WTC11 (cell line): ENCODE data around the gene MTUS2. TPM values are rescaled to one million over a fixed set of nuclear protein-coding genes. Genes with fewer than 3 reads are reported as not detected.

Experiments
- ATAC-seq: fragments of 200-7000 bp; cut with Tn5 transposase; 2 replicates; pipeline ENCODE4 v1.10.0; 2021; ENCODE audit warnings: mild to moderate bottlenecking, moderate library complexity
- CTCF ChIA-PET: fragments of 300-600 bp; sonication (Branson Sonifier 250); formaldehyde crosslinking; loops from one replicate; lab custom pipeline; 2021; ENCODE audit warnings: antibody characterized with exemption; lab: Charles Lee
- POLR2A ChIA-PET: fragments of 350-600 bp; sonication (Branson Sonifier 250); formaldehyde crosslinking; loops from one replicate; lab custom pipeline; 2021; ENCODE audit warnings: antibody characterized with exemption; lab: Charles Lee
- DNase-seq: peaks from one replicate; pipeline ENCODE4 v3.0.0; 2021; ENCODE audit warnings: low spot score
- H3K27ac Mint-ChIP-seq: 2 replicates; pipeline ENCODE4 v1.8.0; 2021; ENCODE audit warnings: mixed read lengths
- H3K27me3 Mint-ChIP-seq: 2 replicates; pipeline ENCODE4 v1.8.0; 2021; ENCODE audit warnings: low read depth, mild to moderate bottlenecking, moderate library complexity, mixed read lengths
- H3K36me3 Mint-ChIP-seq: 2 replicates; pipeline ENCODE4 v1.8.0; 2021; ENCODE audit warnings: mixed read lengths
- H3K4me1 Mint-ChIP-seq: 2 replicates; pipeline ENCODE4 v1.8.0; 2022; ENCODE audit warnings: mixed read lengths
- H3K4me3 Mint-ChIP-seq: 2 replicates; pipeline ENCODE4 v1.8.0; 2021; ENCODE audit warnings: mild to moderate bottlenecking, moderate library complexity, mixed read lengths
- H3K9me3 Mint-ChIP-seq: 2 replicates; pipeline ENCODE4 v1.8.0; 2021; ENCODE audit warnings: mixed read lengths
- AR ChIP-seq: fragments of 250-450 bp; sonication (Bioruptor Pico); IDR thresholded peaks from 2 replicates; pipeline ENCODE4 v1.9.0; 2021; ENCODE audit warnings: mild to moderate bottlenecking
- CBFB ChIP-seq: sonication (generic); formaldehyde crosslinking; IDR thresholded peaks from 2 replicates; pipeline ENCODE4 v1.8.1; 2022; ENCODE audit warnings: mild to moderate bottlenecking, low read depth, missing genetic modification reagents
- E2F5 ChIP-seq: sonication (generic); formaldehyde crosslinking; IDR thresholded peaks from 2 replicates; pipeline ENCODE4 v1.8.1; 2022; ENCODE audit warnings: mild to moderate bottlenecking, moderate library complexity, missing genetic modification reagents
- ERG ChIP-seq: fragments of 250-450 bp; sonication (Bioruptor Pico); IDR thresholded peaks from 2 replicates; pipeline ENCODE4 v1.8.0; 2021; ENCODE audit warnings: mild to moderate bottlenecking
- ESRRA ChIP-seq: sonication (generic); formaldehyde crosslinking; IDR thresholded peaks from 2 replicates; pipeline ENCODE4 v1.8.1; 2022; ENCODE audit warnings: mild to moderate bottlenecking, missing genetic modification reagents, borderline replicate concordance
- ETV6 ChIP-seq: sonication (generic); formaldehyde crosslinking; IDR thresholded peaks from 2 replicates; pipeline ENCODE4 v1.8.1; 2022; ENCODE audit warnings: mild to moderate bottlenecking, missing genetic modification reagents
- FOXK1 ChIP-seq: sonication (generic); formaldehyde crosslinking; IDR thresholded peaks from 2 replicates; pipeline ENCODE4 v1.8.0; 2022; ENCODE audit warnings: mild to moderate bottlenecking, moderate library complexity, missing genetic modification reagents
- GRHL2 ChIP-seq: fragments of 250-450 bp; sonication (Bioruptor Pico); IDR thresholded peaks from 2 replicates; pipeline ENCODE4 v1.8.0; 2022; ENCODE audit warnings: mild to moderate bottlenecking, moderate library complexity; ENCODE audit not compliant: insufficient replicate concordance, severe bottlenecking
- HMGXB4 ChIP-seq: sonication (generic); formaldehyde crosslinking; IDR thresholded peaks from 2 replicates; pipeline ENCODE4 v1.8.1; 2023; ENCODE audit warnings: mild to moderate bottlenecking, moderate library complexity, missing genetic modification reagents
- IRF1 ChIP-seq: sonication (generic); formaldehyde crosslinking; IDR thresholded peaks from 2 replicates; pipeline ENCODE4 v1.8.0; 2023; ENCODE audit warnings: missing genetic modification reagents
- NFE2L1 ChIP-seq: sonication (generic); formaldehyde crosslinking; IDR thresholded peaks from 2 replicates; pipeline ENCODE4 v1.8.1; 2023; ENCODE audit warnings: missing genetic modification reagents
- NR2C2 ChIP-seq: sonication (generic); formaldehyde crosslinking; IDR thresholded peaks from 2 replicates; pipeline ENCODE4 v1.8.0; 2022; ENCODE audit warnings: mild to moderate bottlenecking, missing genetic modification reagents
- NR3C1 ChIP-seq: sonication (generic); formaldehyde crosslinking; conservative IDR thresholded peaks from 2 replicates; pipeline ENCODE4 v1.8.1; 2023; ENCODE audit warnings: low read depth, mild to moderate bottlenecking, missing genetic modification reagents
- OVOL2 ChIP-seq: fragments of 250-450 bp; sonication (Bioruptor Pico); IDR thresholded peaks from 2 replicates; pipeline ENCODE4 v1.9.0; 2021; ENCODE audit warnings: mild to moderate bottlenecking, borderline replicate concordance
- PRRX2 ChIP-seq: fragments of 250-450 bp; sonication (Bioruptor Pico); IDR thresholded peaks from 2 replicates; pipeline ENCODE4 v1.8.0; 2021; ENCODE audit warnings: mild to moderate bottlenecking
- RELA ChIP-seq: sonication (generic); formaldehyde crosslinking; IDR thresholded peaks from 2 replicates; pipeline ENCODE4 v1.8.1; 2022; ENCODE audit warnings: missing genetic modification reagents, mild to moderate bottlenecking, borderline replicate concordance
- RORB ChIP-seq: fragments of 250-450 bp; sonication (Bioruptor Pico); IDR thresholded peaks from 2 replicates; pipeline ENCODE4 v1.9.0; 2021; ENCODE audit warnings: mild to moderate bottlenecking
- SMAD4 ChIP-seq: sonication (generic); formaldehyde crosslinking; IDR thresholded peaks from 2 replicates; pipeline ENCODE4 v1.8.0; 2022; ENCODE audit warnings: mild to moderate bottlenecking, missing genetic modification reagents
- STAT6 ChIP-seq: sonication (generic); formaldehyde crosslinking; conservative IDR thresholded peaks from 2 replicates; pipeline ENCODE4 v1.8.1; 2023; ENCODE audit warnings: mild to moderate bottlenecking, low read depth, missing genetic modification reagents, moderate library complexity
- TCF7 ChIP-seq: sonication (generic); formaldehyde crosslinking; IDR thresholded peaks from 2 replicates; pipeline ENCODE4 v1.8.0; 2022; ENCODE audit warnings: mild to moderate bottlenecking, low read depth, missing genetic modification reagents, moderate library complexity
- TP53 ChIP-seq: sonication (generic); formaldehyde crosslinking; IDR thresholded peaks from 2 replicates; pipeline ENCODE4 v1.8.1; 2023; ENCODE audit warnings: mild to moderate bottlenecking, missing genetic modification reagents
- ZNF219 ChIP-seq: sonication (generic); formaldehyde crosslinking; IDR thresholded peaks from 2 replicates; pipeline ENCODE4 v1.8.0; 2023; ENCODE audit warnings: missing genetic modification reagents, mild to moderate bottlenecking, borderline replicate concordance
- ZNF263 ChIP-seq: sonication (generic); formaldehyde crosslinking; IDR thresholded peaks from 2 replicates; pipeline ENCODE4 v1.8.1; 2022; ENCODE audit warnings: low read depth, mild to moderate bottlenecking, moderate library complexity, missing genetic modification reagents
- ZNF396 ChIP-seq: fragments of 250-450 bp; sonication (Bioruptor Pico); IDR thresholded peaks from 2 replicates; pipeline ENCODE4 v1.8.0; 2021; ENCODE audit warnings: mild to moderate bottlenecking, moderate library complexity, borderline replicate concordance
- total RNA-seq: library from RNA; stranded (reverse); gene quantifications from 3 replicates; pipeline ENCODE4 v1.2.3, GENCODE V29; 2021
- TF ChIP-seq, protein P1 (sequence below): sonication (generic); formaldehyde crosslinking; IDR thresholded peaks from 2 replicates; pipeline ENCODE4 v1.8.1; 2023; ENCODE audit warnings: mild to moderate bottlenecking, missing genetic modification reagents, moderate library complexity
- TF ChIP-seq, protein P2 (sequence below): fragments of 250-450 bp; sonication (Bioruptor Pico); IDR thresholded peaks from 2 replicates; pipeline ENCODE4 v2.1.2; 2022; ENCODE audit warnings: mild to moderate bottlenecking, moderate library complexity

MTUS2 gene
- total RNA-seq, 1 experiment from 2014 or later, result 0.22 TPM

DNA sequence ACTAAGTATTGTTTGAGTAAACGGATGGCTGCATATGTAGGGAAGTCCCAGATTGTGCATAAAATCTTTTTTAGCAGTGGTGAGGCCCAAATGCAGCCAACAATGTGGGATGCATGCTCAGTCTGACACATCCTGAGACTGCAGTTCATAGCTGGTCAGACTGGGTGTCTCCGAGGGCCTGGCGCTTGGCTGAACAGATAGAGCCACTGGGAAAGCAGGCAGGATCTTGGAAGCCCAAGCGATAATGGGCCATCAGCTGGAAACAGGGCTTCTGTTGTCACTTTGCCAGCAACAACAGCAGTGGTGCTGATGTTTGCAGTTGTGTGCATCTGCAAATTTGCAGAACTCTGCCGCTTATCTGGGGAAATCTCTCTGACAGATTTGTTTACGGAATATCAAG lies 36.1 kb downstream of the MTUS2 start (continued):
- TF ChIP-seq ETV6, result no peak
- TF ChIP-seq PRRX2 (CRISPR knock-in tag), result no peak
- TF ChIP-seq TP53, result no peak
- no peak for TF ChIP-seq HMGXB4 (CRISPR knock-in tag)
- no peak for TF ChIP-seq NR2C2 (CRISPR knock-in tag)
- TF ChIP-seq E2F5, result no peak
- no peak for TF ChIP-seq TCF7 (CRISPR knock-in tag)
- TF ChIP-seq ERG (CRISPR knock-in tag), result no peak
- no peak for TF ChIP-seq RELA (CRISPR knock-in tag)
- TF ChIP-seq, all 79 proteins: peak for 0

DNA sequence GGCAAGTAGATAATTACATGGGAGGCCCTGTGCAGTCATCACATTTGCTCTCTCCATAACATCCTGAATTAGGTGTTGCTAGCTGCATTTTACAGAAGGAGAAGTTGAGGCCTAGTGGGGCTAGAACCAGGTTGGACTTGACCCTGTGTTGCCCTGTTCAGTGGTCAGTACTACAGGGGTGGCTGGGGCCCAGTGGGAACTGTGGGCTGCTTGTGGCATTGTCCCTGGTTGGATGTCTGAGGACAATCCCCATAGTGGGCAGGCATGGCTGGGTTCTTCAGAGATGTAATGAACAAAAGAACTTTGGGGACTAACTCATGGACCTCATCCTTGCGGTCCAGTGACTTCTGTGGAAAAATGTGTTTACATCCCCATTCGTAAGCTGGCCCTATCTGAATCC lies 38.9 kb downstream of the MTUS2 start:
- Mint-ChIP-seq H3K4me3 (no peak overlapping the region), H3K27me3 (no peaks in the 10 kb centered on the region)
- POLR2A ChIA-PET, result no interaction called here

More for the DNA sequence above, 38.9 kb downstream of the MTUS2 start:
- Mint-ChIP-seq H3K36me3 (no peaks in the 10 kb centered on the region), H3K27ac (no peak overlapping the region), H3K4me1 (peaks cover 8% of the 10 kb centered on the region), H3K9me3 (peaks cover 6% of the 10 kb centered on the region; the same call in 1 of the 2 replicates)
- TF ChIP-seq STAT6 (CRISPR knock-in tag) (no peak), GRHL2 (no peak), IRF1 (CRISPR knock-in tag) (no peak), NR3C1 (CRISPR knock-in tag) (no peak), SMAD4 (CRISPR knock-in tag) (no peak), RORB (CRISPR knock-in tag) (no peak), CBFB (no peak), ZNF219 (CRISPR knock-in tag) (no peak), NFE2L1 (CRISPR knock-in tag) (no peak), OVOL2 (CRISPR knock-in tag) (no peak), ZNF263 (CRISPR knock-in tag) (no peak), ZNF396 (CRISPR knock-in tag) (no peak), ESRRA (CRISPR knock-in tag) (no peak), FOXK1 (CRISPR knock-in tag) (no peak), AR (CRISPR knock-in tag) (no peak)
- TF ChIP-seq, protein P1, sequence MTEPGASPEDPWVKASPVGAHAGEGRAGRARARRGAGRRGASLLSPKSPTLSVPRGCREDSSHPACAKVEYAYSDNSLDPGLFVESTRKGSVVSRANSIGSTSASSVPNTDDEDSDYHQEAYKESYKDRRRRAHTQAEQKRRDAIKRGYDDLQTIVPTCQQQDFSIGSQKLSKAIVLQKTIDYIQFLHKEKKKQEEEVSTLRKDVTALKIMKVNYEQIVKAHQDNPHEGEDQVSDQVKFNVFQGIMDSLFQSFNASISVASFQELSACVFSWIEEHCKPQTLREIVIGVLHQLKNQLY (CRISPR knock-in tag), result no peak
- TF ChIP-seq, protein P2, sequence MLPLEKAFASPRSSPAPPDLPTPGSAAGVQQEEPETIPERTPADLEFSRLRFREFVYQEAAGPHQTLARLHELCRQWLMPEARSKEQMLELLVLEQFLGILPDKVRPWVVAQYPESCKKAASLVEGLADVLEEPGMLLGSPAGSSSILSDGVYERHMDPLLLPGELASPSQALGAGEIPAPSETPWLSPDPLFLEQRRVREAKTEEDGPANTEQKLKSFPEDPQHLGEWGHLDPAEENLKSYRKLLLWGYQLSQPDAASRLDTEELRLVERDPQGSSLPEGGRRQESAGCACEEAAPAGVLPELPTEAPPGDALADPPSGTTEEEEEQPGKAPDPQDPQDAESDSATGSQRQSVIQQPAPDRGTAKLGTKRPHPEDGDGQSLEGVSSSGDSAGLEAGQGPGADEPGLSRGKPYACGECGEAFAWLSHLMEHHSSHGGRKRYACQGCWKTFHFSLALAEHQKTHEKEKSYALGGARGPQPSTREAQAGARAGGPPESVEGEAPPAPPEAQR, result no peak
- ATAC-seq, result no peak
- DNase-seq, result no peak
- CTCF ChIA-PET, result interaction anchor here (1.3 kb wide), 1 partner anchor 39 kb away, joined by 3 read pairs; the partner anchor contains the start of gene MTUS2
